ENCODE measurements around the gene ZNF740. TPM values are rescaled to one million over a fixed set of nuclear protein-coding genes. Genes with fewer than 3 reads are reported as not detected.

ZNF740 gene
- total RNA-seq, 1 donor from 2014 or later: 5.9 TPM

DNA sequence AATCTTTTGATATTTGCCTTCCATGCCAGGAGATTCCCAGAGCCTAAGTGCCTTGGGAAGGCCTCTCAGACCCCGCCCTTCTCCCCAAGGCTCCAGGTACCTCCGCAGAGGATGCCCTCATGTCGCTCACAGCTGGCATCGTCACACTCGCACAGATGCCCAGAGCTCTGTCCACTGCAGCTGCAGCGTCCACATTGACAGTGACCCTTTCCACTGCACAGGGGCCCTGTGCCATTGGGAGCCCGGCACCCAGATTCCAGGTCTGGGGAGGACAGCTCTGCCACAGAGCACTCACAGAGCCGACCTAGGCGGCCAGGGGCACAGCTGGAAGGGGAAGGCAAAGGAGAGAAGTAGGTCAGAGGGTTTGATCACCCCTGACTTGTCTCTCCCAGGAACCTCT lies 12.5 kb downstream of the ZNF740 start:
- Histone ChIP-seq H3K36me3 (peaks cover 6 to 14% of the 10 kb centered on the region in 2 donors), H3K9me3 (no peaks in the 10 kb centered on the region), H3K4me3 (no peak overlapping the region), H3K27me3 (no peaks in the 10 kb centered on the region), H3K4me1 (peaks cover under 1 to 11% of the 10 kb centered on the region in 2 donors), H3K27ac (no peak overlapping the region)
- intact Hi-C loops (cut with DNase I): no loop called here
- DNase-seq (ENCODE audit: low spot score in 2 of 2): no peak
- TF ChIP-seq, protein P1, sequence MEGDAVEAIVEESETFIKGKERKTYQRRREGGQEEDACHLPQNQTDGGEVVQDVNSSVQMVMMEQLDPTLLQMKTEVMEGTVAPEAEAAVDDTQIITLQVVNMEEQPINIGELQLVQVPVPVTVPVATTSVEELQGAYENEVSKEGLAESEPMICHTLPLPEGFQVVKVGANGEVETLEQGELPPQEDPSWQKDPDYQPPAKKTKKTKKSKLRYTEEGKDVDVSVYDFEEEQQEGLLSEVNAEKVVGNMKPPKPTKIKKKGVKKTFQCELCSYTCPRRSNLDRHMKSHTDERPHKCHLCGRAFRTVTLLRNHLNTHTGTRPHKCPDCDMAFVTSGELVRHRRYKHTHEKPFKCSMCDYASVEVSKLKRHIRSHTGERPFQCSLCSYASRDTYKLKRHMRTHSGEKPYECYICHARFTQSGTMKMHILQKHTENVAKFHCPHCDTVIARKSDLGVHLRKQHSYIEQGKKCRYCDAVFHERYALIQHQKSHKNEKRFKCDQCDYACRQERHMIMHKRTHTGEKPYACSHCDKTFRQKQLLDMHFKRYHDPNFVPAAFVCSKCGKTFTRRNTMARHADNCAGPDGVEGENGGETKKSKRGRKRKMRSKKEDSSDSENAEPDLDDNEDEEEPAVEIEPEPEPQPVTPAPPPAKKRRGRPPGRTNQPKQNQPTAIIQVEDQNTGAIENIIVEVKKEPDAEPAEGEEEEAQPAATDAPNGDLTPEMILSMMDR (IDR thresholded peaks at IDR 0.05): no peak

DNA sequence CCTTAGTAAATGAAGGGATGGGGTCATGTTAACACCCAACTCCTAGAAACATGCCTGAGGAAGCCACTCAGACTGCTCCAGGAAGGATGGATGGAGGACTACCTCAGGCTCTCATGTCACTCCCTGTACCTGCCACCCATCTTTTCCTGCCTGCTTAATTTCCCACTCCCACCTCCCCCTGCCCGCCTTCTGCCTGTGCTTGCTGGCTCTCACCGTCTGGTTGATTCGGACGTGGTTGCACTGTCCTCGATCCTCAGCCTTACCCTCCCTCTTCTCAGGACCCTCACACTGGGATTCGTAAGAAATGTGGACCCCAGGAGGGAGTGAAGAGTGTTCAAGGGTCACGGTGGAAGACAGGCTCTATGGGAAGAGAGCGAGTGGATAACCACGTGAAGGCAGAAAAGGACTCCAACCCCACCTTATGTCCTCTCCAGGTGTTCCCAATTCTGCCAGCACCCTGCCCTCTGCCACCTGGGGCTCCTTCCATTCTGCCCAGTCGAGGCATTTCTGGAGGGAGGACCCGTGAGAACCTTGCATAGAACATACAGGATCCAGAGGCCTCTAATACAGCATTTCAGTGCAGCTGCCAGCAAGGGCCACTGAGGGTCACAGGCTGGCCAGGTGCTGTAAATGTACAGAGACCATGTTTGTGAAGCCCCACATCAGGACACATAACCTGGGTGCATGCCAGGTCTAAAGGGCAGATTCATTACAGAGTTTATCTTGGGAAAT lies 13.6 kb downstream of the ZNF740 start:
- Histone ChIP-seq H3K9me3 (no peaks in the 10 kb centered on the region), H3K36me3 (peaks cover 3 to 8% of the 10 kb centered on the region in 2 donors), H3K4me3 (no peak overlapping the region), H3K27me3 (no peaks in the 10 kb centered on the region), H3K4me1 (peaks cover 3 to 11% of the 10 kb centered on the region in 2 donors), H3K27ac (no peak overlapping the region)
- intact Hi-C loops (cut with DNase I): no loop called here
- no peak for DNase-seq (ENCODE audit: low spot score in 2 of 2)
- TF ChIP-seq, protein P1 (IDR thresholded peaks at IDR 0.05): no peak

DNA sequence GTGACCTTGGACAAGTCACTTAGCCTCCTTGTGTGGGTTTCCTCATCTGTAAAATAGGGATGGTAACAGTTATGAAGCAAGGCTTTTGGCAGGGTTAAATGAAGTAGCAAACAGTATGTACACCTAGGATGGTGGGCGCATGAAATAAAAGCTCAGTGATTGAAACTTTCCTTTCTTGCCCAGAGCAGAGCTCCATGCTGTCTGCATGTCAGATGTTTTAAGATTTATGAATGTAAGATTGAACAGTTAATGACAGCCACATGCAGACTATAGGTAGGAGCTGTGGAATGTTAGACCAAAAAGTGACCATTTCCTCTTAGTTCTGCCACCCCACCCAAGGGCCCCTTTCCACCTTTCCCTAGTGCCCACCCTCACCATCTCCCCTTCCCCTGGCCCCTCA lies 14.5 kb downstream of the ZNF740 start:
- H3K27me3 ChIP-seq: no peaks in the 10 kb centered on the region
- DNase-seq (ENCODE audit: low spot score in 2 of 2): no peak
- H3K9me3 ChIP-seq: no peaks in the 10 kb centered on the region
- peaks cover 3 to 8% of the 10 kb centered on the region in 2 donors for H3K36me3 ChIP-seq
- H3K27ac ChIP-seq: no peak overlapping the region
- intact Hi-C loops (cut with DNase I): no loop called here
- H3K4me3 ChIP-seq: no peak overlapping the region
- TF ChIP-seq, protein P1 (IDR thresholded peaks at IDR 0.05): no peak
- peaks cover 3 to 9% of the 10 kb centered on the region in 2 donors for H3K4me1 ChIP-seq

DNA sequence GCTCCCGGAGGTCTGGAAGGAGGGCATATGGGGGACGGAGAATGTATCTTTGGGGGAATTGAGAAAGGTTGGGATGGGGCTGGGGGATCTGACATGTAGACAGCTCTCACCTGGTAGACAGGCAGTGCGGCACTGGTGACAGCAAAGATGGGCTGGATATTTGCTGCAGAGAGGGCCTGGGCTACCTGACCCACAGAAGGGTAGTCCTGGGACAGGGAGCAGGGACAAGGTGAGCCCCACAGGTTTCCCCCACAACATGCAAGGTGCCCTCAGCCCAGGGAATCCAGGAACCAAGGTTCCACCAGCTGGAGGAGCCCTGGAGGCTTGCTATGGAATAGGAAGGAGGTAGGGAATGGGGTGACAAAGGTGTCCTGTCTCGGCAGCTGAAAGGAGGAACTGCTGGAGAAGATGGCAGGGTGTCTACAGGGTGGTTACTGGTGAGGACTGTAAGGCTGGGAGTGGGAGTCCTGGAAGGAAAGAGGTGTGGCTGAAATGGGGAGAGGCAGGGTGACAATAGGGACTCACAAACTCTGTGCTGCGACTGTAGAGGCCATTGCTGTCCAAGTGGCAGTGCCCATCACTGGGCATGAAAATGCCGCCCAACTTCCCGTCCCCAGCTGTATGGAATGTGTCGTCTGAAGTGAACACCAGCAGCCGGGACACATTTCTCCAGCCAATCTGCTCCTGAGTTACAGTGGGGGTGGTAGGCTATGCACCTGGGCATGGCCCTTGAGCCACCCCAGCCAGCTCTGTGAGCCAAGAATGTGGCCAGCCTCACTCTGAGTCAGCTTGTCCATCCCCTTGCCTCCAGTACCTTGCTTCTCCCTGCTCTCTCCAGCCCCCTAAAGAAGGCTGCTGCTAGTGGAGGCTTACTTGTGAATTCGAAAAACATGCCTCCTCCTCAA lies 15.2 kb downstream of the ZNF740 start:
- H3K4me3 ChIP-seq: no peak overlapping the region
- H3K9me3 ChIP-seq: no peaks in the 10 kb centered on the region
- no peak for DNase-seq (ENCODE audit: low spot score in 2 of 2)
- TF ChIP-seq, protein P1 (IDR thresholded peaks at IDR 0.05): no peak
- peaks cover 3 to 4% of the 10 kb centered on the region in 2 donors for H3K4me1 ChIP-seq
- no peaks in the 10 kb centered on the region for H3K27me3 ChIP-seq
- intact Hi-C loops (cut with DNase I): loop anchor here (2.0 kb wide), 2 partner anchors 37 to 131 kb away; no protein-coding TSS in a partner anchor
- H3K36me3 ChIP-seq: peaks cover 3 to 7% of the 10 kb centered on the region in 2 donors
- H3K27ac ChIP-seq: no peak overlapping the region

- TF ChIP-seq, protein P1 (IDR thresholded peaks at IDR 0.05): no peak
- Histone ChIP-seq H3K27ac (no peak overlapping the region), H3K27me3 (no peaks in the 10 kb centered on the region), H3K4me1 (peaks cover 3 to 8% of the 10 kb centered on the region in 2 donors), H3K36me3 (peaks cover under 1 to 3% of the 10 kb centered on the region in 2 donors), H3K9me3 (no peaks in the 10 kb centered on the region), H3K4me3 (no peak overlapping the region)
- intact Hi-C loops (cut with DNase I): loop anchor here (2.0 kb wide), 2 partner anchors 38 to 132 kb away; no protein-coding TSS in a partner anchor
- no peak for DNase-seq (ENCODE audit: low spot score in 2 of 2)
Observed at GRCh38 chr12:53196486-53196885, 16.0 kb downstream of the ZNF740 start.

Data from ascending aorta (tissue), 2 donors.